ENCODE measurements around the gene SHOC1. TPM values are rescaled to one million over a fixed set of nuclear protein-coding genes. Genes with fewer than 3 reads are reported as not detected.

The SHOC1 gene
- total and polyA plus RNA-seq, 2 of the 13 experiments (the other 11 are each of a cell fraction or from before 2014, with no cell fraction given) = not detected

DNA sequence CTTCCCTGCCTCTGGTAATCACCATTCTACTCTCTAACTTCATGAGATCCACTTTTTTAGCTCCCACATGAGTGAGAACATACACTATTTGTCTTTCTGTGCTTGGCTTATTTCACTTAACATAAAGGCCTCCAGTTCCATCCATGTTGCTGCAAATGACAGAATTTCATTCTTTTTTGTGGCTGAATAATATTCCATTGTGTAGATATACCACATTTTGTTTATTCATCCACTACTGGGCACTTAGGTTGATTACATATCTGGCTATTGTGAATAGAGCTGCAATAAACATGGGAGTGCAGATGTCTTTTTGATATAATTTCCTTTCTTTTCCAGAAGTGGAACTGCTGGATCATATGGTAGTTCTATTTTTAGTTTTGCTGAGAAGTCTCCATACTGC lies 28.7 kb downstream of the SHOC1 start:
- Histone ChIP-seq H3K4me3 (replicated peaks in 1 of 3; ENCODE audit: insufficient read depth in 1 of 3, low read depth in 2 of 3, low read length in 3 of 3) (no peak overlapping the region), H3K27me3 (ENCODE audit: control insufficient read depth in 1 of 2, insufficient read depth in 2 of 2, low read length in 2 of 2) (no peaks in the 10 kb centered on the region), H3K9me3 (ENCODE audit: low read length) (no peaks in the 10 kb centered on the region), H3K27ac (ENCODE audit: extremely low read length, insufficient read depth, low read length) (no peak overlapping the region), H3K4me1 (ENCODE audit: insufficient read depth, low read length) (no peaks in the 10 kb centered on the region), H2AFZ (ENCODE audit: low read length) (no peak overlapping the region), H4K20me1 (ENCODE audit: insufficient read depth, low read length) (no peaks in the 10 kb centered on the region), H3K36me3 (replicated peaks in 1 of 2; ENCODE audit: control insufficient read depth in 1 of 2, insufficient read depth in 2 of 2, low read length in 2 of 2) (no peaks in the 10 kb centered on the region), H3K4me2 (ENCODE audit: low read depth, low read length) (no peak overlapping the region), H3K9ac (ENCODE audit: insufficient read depth, low read depth, low read length) (no peak overlapping the region), H3K79me2 (ENCODE audit: insufficient read depth, low read length) (no peaks in the 10 kb centered on the region)
- no peak for DNase-seq (ENCODE audit: low spot score)
- POLR2A ChIA-PET = no interaction called here
- TF ChIP-seq REPIN1 (CRISPR knock-in tag; IDR thresholded peaks at IDR 0.05; ENCODE audit: borderline replicate concordance, low read depth) (no peak), ZBTB7A (CRISPR knock-in tag; IDR thresholded peaks at IDR 0.05) (no peak)
- TF ChIP-seq, protein P1, sequence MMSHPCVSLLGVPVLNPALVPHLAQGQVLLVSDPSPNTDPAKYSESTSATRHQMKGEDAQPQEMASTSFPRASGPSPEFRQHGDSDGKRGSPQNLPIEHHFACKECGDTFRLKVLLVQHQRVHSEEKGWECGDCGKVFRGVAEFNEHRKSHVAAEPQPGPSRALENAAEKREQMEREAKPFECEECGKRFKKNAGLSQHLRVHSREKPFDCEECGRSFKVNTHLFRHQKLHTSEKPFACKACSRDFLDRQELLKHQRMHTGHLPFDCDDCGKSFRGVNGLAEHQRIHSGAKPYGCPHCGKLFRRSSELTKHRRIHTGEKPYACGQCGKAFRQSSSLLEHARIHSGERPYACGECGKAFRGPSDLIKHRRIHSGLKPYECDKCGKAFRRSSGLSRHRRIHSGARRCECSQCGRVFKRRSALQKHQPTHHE (CRISPR knock-in tag; IDR thresholded peaks at IDR 0.05; ENCODE audit: borderline replicate concordance) = no peak
- no TSS peak for BruUV-seq (replicated peaks)
- intact Hi-C loops (cut with micrococcal nuclease; ENCODE audit: unreplicated experiment) = no loop called here
- no peak for ATAC-seq
- in situ Hi-C loops (cut with HindIII; ENCODE audit: extremely low pct_ligation_motif_present, low pct_unique_long_range_greater_than_20kb) = loop anchor here (10.0 to 25.0 kb wide), 2 partner anchors 199 to 596 kb away; no protein-coding TSS in a partner anchor
- CTCF ChIA-PET (ENCODE audit: low intra/inter-chr PET ratio, low total read pairs) = no interaction called here
- FAIRE-seq = no peak

GRCh38 chr9:111762556-111762955 lies 32.2 kb downstream of the SHOC1 start:
- no peak for FAIRE-seq
- intact Hi-C loops (cut with micrococcal nuclease; ENCODE audit: unreplicated experiment) = no loop called here
- ATAC-seq = no peak
- H4K20me1 ChIP-seq (ENCODE audit: insufficient read depth, low read length) = no peaks in the 10 kb centered on the region
- no peaks in the 10 kb centered on the region for H3K36me3 ChIP-seq (replicated peaks in 1 of 2; ENCODE audit: control insufficient read depth in 1 of 2, insufficient read depth in 2 of 2, low read length in 2 of 2)
- no peaks in the 10 kb centered on the region for H3K9me3 ChIP-seq (ENCODE audit: low read length)
- WGBS (ENCODE audit: low lambda C conversion rate) = 5% methylated on average over 2 of the region's 2 CpGs
- TF ChIP-seq ZNF644 (CRISPR knock-in tag; IDR thresholded peaks at IDR 0.05; ENCODE audit: low read depth) (no peak), ZNF660 (CRISPR knock-in tag; IDR thresholded peaks at IDR 0.05; ENCODE audit: borderline replicate concordance, low read depth) (no peak), SALL1 (CRISPR knock-in tag; IDR thresholded peaks at IDR 0.05) (no peak), ELF4 (CRISPR knock-in tag; IDR thresholded peaks at IDR 0.05; ENCODE audit: borderline replicate concordance) (no peak), DRAP1 (CRISPR knock-in tag; IDR thresholded peaks at IDR 0.05) (no peak), HOXA7 (CRISPR knock-in tag; IDR thresholded peaks at IDR 0.05) (no peak), ZNF326 (CRISPR knock-in tag; IDR thresholded peaks at IDR 0.05; ENCODE audit: borderline replicate concordance) (no peak), HNRNPK (IDR thresholded peaks at IDR 0.05; ENCODE audit: low read depth, low read length, poor library complexity, severe bottlenecking) (no peak), SIN3A (IDR thresholded peaks at IDR 0.05; ENCODE audit: borderline replicate concordance, low read depth, low read length) (no peak), KDM5B (CRISPR knock-in tag; IDR thresholded peaks at IDR 0.05; ENCODE audit: borderline replicate concordance) (no peak)
- TF ChIP-seq, protein P2, sequence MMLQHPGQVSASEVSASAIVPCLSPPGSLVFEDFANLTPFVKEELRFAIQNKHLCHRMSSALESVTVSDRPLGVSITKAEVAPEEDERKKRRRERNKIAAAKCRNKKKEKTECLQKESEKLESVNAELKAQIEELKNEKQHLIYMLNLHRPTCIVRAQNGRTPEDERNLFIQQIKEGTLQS (CRISPR knock-in tag; IDR thresholded peaks at IDR 0.05) = no peak
- H3K9ac ChIP-seq (ENCODE audit: insufficient read depth, low read depth, low read length) = no peak overlapping the region
- POLR2A ChIA-PET = no interaction called here
- DNase-seq (ENCODE audit: low spot score) = no peak
- H3K27me3 ChIP-seq (ENCODE audit: control insufficient read depth in 1 of 2, insufficient read depth in 2 of 2, low read length in 2 of 2) = no peaks in the 10 kb centered on the region
- no peak overlapping the region for H3K27ac ChIP-seq (ENCODE audit: extremely low read length, insufficient read depth, low read length)
- no TSS peak for BruUV-seq (replicated peaks)
- H2AFZ ChIP-seq (ENCODE audit: low read length) = no peak overlapping the region
- H3K4me3 ChIP-seq (replicated peaks in 1 of 3; ENCODE audit: insufficient read depth in 1 of 3, low read depth in 2 of 3, low read length in 3 of 3) = no peak overlapping the region
- in situ Hi-C loops (cut with HindIII; ENCODE audit: extremely low pct_ligation_motif_present, low pct_unique_long_range_greater_than_20kb) = loop anchor here (5.0 to 25.0 kb wide), 3 partner anchors 202 to 600 kb away; no protein-coding TSS in a partner anchor
- H3K4me1 ChIP-seq (ENCODE audit: insufficient read depth, low read length) = no peaks in the 10 kb centered on the region
- no peaks in the 10 kb centered on the region for H3K79me2 ChIP-seq (ENCODE audit: insufficient read depth, low read length)
- H3K4me2 ChIP-seq (ENCODE audit: low read depth, low read length) = no peak overlapping the region
- CTCF ChIA-PET (ENCODE audit: low intra/inter-chr PET ratio, low total read pairs) = no interaction called here

Data from HepG2 (cell line).